PFSK-1 (cell line): Measurements from ENCODE around the gene MAST4.

ENCODE experiments used
- FOXP2 ChIP-seq: optimal IDR thresholded peaks from 2 replicates; pipeline ENCODE3; 2011; ENCODE audit warnings: borderline replicate concordance, control low read depth, inconsistent platforms; ENCODE audit not compliant: insufficient read depth; ENCODE audit errors: extremely low read length, extremely low read depth
- POLR2AphosphoS5 ChIP-seq: IDR thresholded peaks from 2 replicates; pipeline ENCODE4 v1.6.1; 2012; ENCODE audit warnings: low read depth, mild to moderate bottlenecking, control low read depth, low read length, moderate library complexity
- REST ChIP-seq, 2 experiments: IDR thresholded peaks; 2 replicates each; pipeline versions ENCODE4 v1.6.1 to v1.8.0; 2011 to 2012; ENCODE audit warnings: low read depth in 2 of 2, low read length in 2 of 2, control low read depth in 1 of 2, inconsistent platforms in 1 of 2, mild to moderate bottlenecking in 1 of 2, moderate library complexity in 1 of 2; ENCODE audit not compliant: insufficient read depth in 1 of 2
- SIN3A ChIP-seq: IDR thresholded peaks from 2 replicates; pipeline ENCODE4 v1.6.1; 2012; ENCODE audit warnings: mild to moderate bottlenecking, low read length, moderate library complexity, borderline replicate concordance; ENCODE audit not compliant: insufficient read depth
- TAF1 ChIP-seq: IDR thresholded peaks from 2 replicates; pipeline ENCODE4 v1.6.1; 2012; ENCODE audit warnings: low read length, control low read depth, borderline replicate concordance; ENCODE audit not compliant: insufficient read depth

MAST4 gene

DNA sequence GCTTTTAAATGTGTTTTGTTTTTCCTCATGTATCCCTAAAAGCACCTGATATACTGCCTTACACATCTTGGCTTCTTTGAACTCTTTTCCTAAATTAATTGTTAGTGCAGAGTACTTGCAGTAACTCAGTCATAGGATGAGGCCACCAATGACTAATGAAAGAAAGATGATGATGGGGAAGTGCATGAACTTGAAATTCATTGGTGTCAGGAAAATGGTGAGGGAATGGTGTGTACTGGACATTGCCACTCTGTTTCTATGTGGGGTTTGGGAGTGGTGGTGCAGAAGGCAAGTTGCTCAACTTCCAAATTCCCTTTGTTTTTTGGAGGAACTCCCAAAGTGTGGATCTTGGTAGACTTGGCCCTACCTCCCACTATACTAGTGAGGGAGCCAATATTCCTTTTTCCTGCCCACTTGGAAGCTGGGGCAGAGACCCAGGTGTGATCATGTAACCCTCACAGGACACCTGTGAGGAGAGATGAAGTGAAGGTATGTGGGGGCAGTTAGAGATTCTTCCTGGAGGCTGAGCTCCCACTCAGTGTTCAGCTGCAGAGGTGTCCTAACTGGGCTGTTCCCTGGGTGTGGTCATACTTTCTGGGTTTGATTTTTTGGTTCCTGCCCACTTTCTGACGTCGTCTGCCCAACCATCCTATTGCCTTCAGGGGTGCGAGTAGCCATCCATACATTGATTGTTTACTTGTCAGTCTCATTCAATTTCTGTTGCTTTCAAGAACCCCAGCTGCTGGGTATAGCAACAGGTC, 298.5 kb downstream of the MAST4 start:
- TF ChIP-seq REST (IDR thresholded peaks at IDR 0.05; ENCODE audit: insufficient read depth in 1 of 2, low read depth in 2 of 2, low read length in 2 of 2) (no peak), POLR2AphosphoS5 (no peak), TAF1 (no peak), FOXP2 (no peak), SIN3A (no peak)

DNA sequence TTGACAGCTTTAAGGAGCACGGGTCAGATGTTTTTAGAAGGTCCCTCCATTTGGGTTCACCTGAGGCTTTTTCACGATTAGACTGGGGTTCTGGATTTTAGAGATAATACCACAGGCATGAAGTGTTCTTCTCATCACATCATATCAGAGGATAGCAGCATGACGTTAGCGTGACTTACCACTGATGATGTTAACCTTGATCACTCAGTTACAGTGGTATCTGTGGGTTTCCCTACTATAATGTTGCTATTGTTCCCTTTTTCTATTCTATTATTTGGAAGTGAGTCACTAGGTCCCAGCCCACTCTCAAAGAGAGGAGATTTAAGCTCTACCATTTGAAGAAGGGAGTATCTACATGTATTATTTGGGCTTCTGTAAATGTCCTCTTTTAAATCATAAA, 300.0 kb downstream of the MAST4 start:
- no peak for TF ChIP-seq TAF1
- no peak for TF ChIP-seq POLR2AphosphoS5
- TF ChIP-seq FOXP2, result no peak
- no peak for TF ChIP-seq SIN3A
- no peak for TF ChIP-seq REST (IDR thresholded peaks at IDR 0.05; ENCODE audit: insufficient read depth in 1 of 2, low read depth in 2 of 2, low read length in 2 of 2)

GRCh38 chr5:66897356-66897755, 301.2 kb downstream of the MAST4 start:
- TF ChIP-seq POLR2AphosphoS5 (no peak), SIN3A (no peak), REST (IDR thresholded peaks at IDR 0.05; ENCODE audit: insufficient read depth in 1 of 2, low read depth in 2 of 2, low read length in 2 of 2) (no peak), TAF1 (no peak), FOXP2 (no peak)

GRCh38 chr5:66898241-66898995, 302.2 kb downstream of the MAST4 start:
- no peak for TF ChIP-seq TAF1
- TF ChIP-seq REST (IDR thresholded peaks at IDR 0.05; ENCODE audit: insufficient read depth in 1 of 2, low read depth in 2 of 2, low read length in 2 of 2), result no peak
- no peak for TF ChIP-seq POLR2AphosphoS5
- TF ChIP-seq FOXP2, result no peak
- no peak for TF ChIP-seq SIN3A
